Measurements from ENCODE around the gene COLEC12.

DNA sequence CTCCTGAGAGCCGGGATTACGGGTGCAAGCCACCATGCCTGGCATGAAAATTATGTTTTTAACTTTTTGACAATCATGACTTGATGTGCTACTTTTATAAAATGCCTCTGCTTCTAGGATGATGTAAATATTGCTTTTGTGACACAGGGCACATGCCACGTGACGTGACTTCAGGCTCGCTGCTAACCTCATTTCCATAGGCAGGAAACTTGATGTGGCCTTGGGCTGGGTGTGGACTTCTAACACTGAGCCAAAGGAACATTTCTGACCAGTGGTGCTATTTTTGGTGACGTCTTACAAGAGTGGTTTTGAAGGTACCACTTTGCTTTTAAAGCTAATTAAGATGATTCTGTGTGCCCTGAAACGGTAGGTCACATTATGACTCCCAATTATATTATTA is 198.4 kb downstream of the COLEC12 start:
- TF ChIP-seq, protein P1, sequence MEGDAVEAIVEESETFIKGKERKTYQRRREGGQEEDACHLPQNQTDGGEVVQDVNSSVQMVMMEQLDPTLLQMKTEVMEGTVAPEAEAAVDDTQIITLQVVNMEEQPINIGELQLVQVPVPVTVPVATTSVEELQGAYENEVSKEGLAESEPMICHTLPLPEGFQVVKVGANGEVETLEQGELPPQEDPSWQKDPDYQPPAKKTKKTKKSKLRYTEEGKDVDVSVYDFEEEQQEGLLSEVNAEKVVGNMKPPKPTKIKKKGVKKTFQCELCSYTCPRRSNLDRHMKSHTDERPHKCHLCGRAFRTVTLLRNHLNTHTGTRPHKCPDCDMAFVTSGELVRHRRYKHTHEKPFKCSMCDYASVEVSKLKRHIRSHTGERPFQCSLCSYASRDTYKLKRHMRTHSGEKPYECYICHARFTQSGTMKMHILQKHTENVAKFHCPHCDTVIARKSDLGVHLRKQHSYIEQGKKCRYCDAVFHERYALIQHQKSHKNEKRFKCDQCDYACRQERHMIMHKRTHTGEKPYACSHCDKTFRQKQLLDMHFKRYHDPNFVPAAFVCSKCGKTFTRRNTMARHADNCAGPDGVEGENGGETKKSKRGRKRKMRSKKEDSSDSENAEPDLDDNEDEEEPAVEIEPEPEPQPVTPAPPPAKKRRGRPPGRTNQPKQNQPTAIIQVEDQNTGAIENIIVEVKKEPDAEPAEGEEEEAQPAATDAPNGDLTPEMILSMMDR (IDR thresholded peaks at IDR 0.05; ENCODE audit: low read depth, low read length): no peak
- TF ChIP-seq, protein P2, sequence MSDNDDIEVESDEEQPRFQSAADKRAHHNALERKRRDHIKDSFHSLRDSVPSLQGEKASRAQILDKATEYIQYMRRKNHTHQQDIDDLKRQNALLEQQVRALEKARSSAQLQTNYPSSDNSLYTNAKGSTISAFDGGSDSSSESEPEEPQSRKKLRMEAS (IDR thresholded peaks at IDR 0.05; ENCODE audit: low read depth, low read length): no peak
- TF ChIP-seq POLR2A (IDR thresholded peaks at IDR 0.05; ENCODE audit: extremely low read depth, insufficient read length) (no peak), MYC (IDR thresholded peaks at IDR 0.05; ENCODE audit: low read depth, low read length) (no peak)
